ENCODE measurements around the gene TOX2. TPM values are rescaled to one million over a fixed set of nuclear protein-coding genes. Genes with fewer than 3 reads are reported as not detected.

Gene TOX2
- total RNA-seq, 1 donor from 2014 or later = not detected

GRCh38 chr20:43961541-43962471 is 47.2 kb downstream of the TOX2 start:
- DNase-seq (ENCODE audit: low read depth) = no peak
- Histone ChIP-seq H3K4me3 (ENCODE audit: low read depth, low read length) (no peak overlapping the region), H3K36me3 (ENCODE audit: control insufficient read depth, insufficient read depth, low read length) (no peaks in the 10 kb centered on the region), H3K27me3 (ENCODE audit: control insufficient read depth, insufficient read depth, low read length) (peaks cover 14% of the 10 kb centered on the region)
- TF ChIP-seq CTCF (IDR thresholded peaks at IDR 0.05; ENCODE audit: insufficient read depth, low read length, severe bottlenecking) = no peak
- no peak for FAIRE-seq

GRCh38 chr20:43962530-43962929 is 47.9 kb downstream of the TOX2 start:
- Histone ChIP-seq H3K36me3 (ENCODE audit: control insufficient read depth, insufficient read depth, low read length) (no peaks in the 10 kb centered on the region), H3K4me3 (ENCODE audit: low read depth, low read length) (no peak overlapping the region), H3K27me3 (ENCODE audit: control insufficient read depth, insufficient read depth, low read length) (peaks cover 14% of the 10 kb centered on the region)
- FAIRE-seq = no peak
- TF ChIP-seq CTCF (IDR thresholded peaks at IDR 0.05; ENCODE audit: insufficient read depth, low read length, severe bottlenecking) = no peak
- DNase-seq (ENCODE audit: low read depth) = no peak

- TF ChIP-seq CTCF (IDR thresholded peaks at IDR 0.05; ENCODE audit: insufficient read depth, low read length, severe bottlenecking) = no peak
- peaks cover 14% of the 10 kb centered on the region for H3K27me3 ChIP-seq (ENCODE audit: control insufficient read depth, insufficient read depth, low read length)
- no peaks in the 10 kb centered on the region for H3K36me3 ChIP-seq (ENCODE audit: control insufficient read depth, insufficient read depth, low read length)
- FAIRE-seq = no peak
- DNase-seq (ENCODE audit: low read depth) = no peak
- no peak overlapping the region for H3K4me3 ChIP-seq (ENCODE audit: low read depth, low read length)
Measured at GRCh38 chr20:43963233-43963632, 48.6 kb downstream of the TOX2 start.

GRCh38 chr20:43963872-43964791 is 49.5 kb downstream of the TOX2 start:
- no peak for TF ChIP-seq CTCF (IDR thresholded peaks at IDR 0.05; ENCODE audit: insufficient read depth, low read length, severe bottlenecking)
- no peaks in the 10 kb centered on the region for H3K36me3 ChIP-seq (ENCODE audit: control insufficient read depth, insufficient read depth, low read length)
- DNase-seq (ENCODE audit: low read depth) (no peak), FAIRE-seq (no peak)
- H3K4me3 ChIP-seq (ENCODE audit: low read depth, low read length) = no peak overlapping the region
- peaks cover 14% of the 10 kb centered on the region for H3K27me3 ChIP-seq (ENCODE audit: control insufficient read depth, insufficient read depth, low read length)

- peaks cover 21% of the 10 kb centered on the region for H3K27me3 ChIP-seq (ENCODE audit: control insufficient read depth, insufficient read depth, low read length)
- no peaks in the 10 kb centered on the region for H3K36me3 ChIP-seq (ENCODE audit: control insufficient read depth, insufficient read depth, low read length)
- TF ChIP-seq CTCF (IDR thresholded peaks at IDR 0.05; ENCODE audit: insufficient read depth, low read length, severe bottlenecking) = no peak
- H3K4me3 ChIP-seq (ENCODE audit: low read depth, low read length) = no peak overlapping the region
- FAIRE-seq (no peak), DNase-seq (ENCODE audit: low read depth) (no peak)
Measured at GRCh38 chr20:43968341-43969000, 53.8 kb downstream of the TOX2 start.

Data from bronchial epithelial cell (primary cell).